ENCODE data around the gene KLK13. TPM values are rescaled to one million over a fixed set of nuclear protein-coding genes. Genes with fewer than 3 reads are reported as not detected.

Gene KLK13
- total RNA-seq, 1 experiment from 2014 or later, result not detected

- ChIA-PET CTCF (no interaction called here), POLR2A (ENCODE audit: low non-redundant PET) (no interaction called here)
- H3K4me3 ChIP-seq (ENCODE audit: low read depth, low read length, poor library complexity, severe bottlenecking), result no peak overlapping the region
- no peak for TF ChIP-seq EZH2 (IDR thresholded peaks at IDR 0.05; ENCODE audit: borderline replicate concordance, low read depth, low read length, poor library complexity, severe bottlenecking)
- TF ChIP-seq, protein P1, sequence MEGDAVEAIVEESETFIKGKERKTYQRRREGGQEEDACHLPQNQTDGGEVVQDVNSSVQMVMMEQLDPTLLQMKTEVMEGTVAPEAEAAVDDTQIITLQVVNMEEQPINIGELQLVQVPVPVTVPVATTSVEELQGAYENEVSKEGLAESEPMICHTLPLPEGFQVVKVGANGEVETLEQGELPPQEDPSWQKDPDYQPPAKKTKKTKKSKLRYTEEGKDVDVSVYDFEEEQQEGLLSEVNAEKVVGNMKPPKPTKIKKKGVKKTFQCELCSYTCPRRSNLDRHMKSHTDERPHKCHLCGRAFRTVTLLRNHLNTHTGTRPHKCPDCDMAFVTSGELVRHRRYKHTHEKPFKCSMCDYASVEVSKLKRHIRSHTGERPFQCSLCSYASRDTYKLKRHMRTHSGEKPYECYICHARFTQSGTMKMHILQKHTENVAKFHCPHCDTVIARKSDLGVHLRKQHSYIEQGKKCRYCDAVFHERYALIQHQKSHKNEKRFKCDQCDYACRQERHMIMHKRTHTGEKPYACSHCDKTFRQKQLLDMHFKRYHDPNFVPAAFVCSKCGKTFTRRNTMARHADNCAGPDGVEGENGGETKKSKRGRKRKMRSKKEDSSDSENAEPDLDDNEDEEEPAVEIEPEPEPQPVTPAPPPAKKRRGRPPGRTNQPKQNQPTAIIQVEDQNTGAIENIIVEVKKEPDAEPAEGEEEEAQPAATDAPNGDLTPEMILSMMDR (conservative IDR thresholded peaks at IDR 0.05; ENCODE audit: low read depth, low read length), result no peak
- BruUV-seq (replicated peaks), result no TSS peak
- no peaks in the 10 kb centered on the region for H3K36me3 ChIP-seq (ENCODE audit: insufficient read depth, low read length, poor library complexity, severe bottlenecking)
- no peak overlapping the region for H3K27ac ChIP-seq (ENCODE audit: low read depth, low read length, poor library complexity, severe bottlenecking)
- H3K27me3 ChIP-seq (replicated peaks; ENCODE audit: insufficient read depth, low read depth, low read length, poor library complexity), result peaks cover 52% of the 10 kb centered on the region
- intact Hi-C loops (cut with micrococcal nuclease; ENCODE audit: unreplicated experiment), result loop anchor here (10.0 kb wide), 1 partner anchor 309 kb away; no protein-coding TSS in a partner anchor
- H3K4me1 ChIP-seq (ENCODE audit: insufficient read depth, low read length, poor library complexity, severe bottlenecking), result peaks cover 7% of the 10 kb centered on the region
- no peak for DNase-seq (ENCODE audit: low spot score)
- H3K9me3 ChIP-seq (ENCODE audit: low read depth, low read length, poor library complexity, severe bottlenecking), result no peaks in the 10 kb centered on the region
Measured at GRCh38 chr19:51014242-51014641, 50.6 kb downstream of the KLK13 start.

DNA sequence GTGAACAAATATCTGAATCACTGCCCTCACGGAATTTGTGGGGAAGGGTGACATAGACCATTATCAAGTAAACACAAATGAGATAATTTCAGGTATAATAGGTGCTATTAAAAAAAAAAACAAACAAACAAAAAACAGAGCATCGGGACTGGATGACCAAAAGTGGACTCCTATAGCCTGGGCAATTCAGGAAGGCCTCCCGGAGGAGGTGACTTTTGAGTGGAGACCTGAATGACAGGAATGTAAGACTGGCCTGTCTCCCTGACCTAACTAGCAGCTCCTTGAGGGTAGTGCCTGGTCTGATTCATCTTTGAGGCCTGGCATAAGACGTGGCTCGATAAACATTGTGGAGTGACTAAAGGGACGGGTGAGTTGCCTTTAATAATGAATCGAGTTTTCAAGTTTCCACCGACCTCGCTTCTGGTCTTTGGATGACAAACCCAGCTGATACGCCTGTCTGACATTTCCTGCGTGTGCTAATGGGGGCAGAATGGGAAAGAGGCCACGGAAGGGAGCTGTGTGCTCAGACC lies 52.2 kb downstream of the KLK13 start:
- no peaks in the 10 kb centered on the region for H3K36me3 ChIP-seq (ENCODE audit: insufficient read depth, low read length, poor library complexity, severe bottlenecking)
- H3K27ac ChIP-seq (ENCODE audit: low read depth, low read length, poor library complexity, severe bottlenecking), result no peak overlapping the region
- intact Hi-C loops (cut with micrococcal nuclease; ENCODE audit: unreplicated experiment), result loop anchor here (10.0 kb wide), 1 partner anchor 308 kb away; no protein-coding TSS in a partner anchor
- no peak overlapping the region for H3K4me3 ChIP-seq (ENCODE audit: low read depth, low read length, poor library complexity, severe bottlenecking)
- ChIA-PET CTCF (no interaction called here), POLR2A (ENCODE audit: low non-redundant PET) (interaction anchor here (0.6 kb wide), 1 partner anchor 644 kb away, joined by 11 read pairs; no protein-coding TSS in a partner anchor)
- DNase-seq (ENCODE audit: low spot score), result no peak
- H3K4me1 ChIP-seq (ENCODE audit: insufficient read depth, low read length, poor library complexity, severe bottlenecking), result peaks cover 7% of the 10 kb centered on the region
- TF ChIP-seq, protein P1 (conservative IDR thresholded peaks at IDR 0.05; ENCODE audit: low read depth, low read length), result no peak
- no peak for TF ChIP-seq EZH2 (IDR thresholded peaks at IDR 0.05; ENCODE audit: borderline replicate concordance, low read depth, low read length, poor library complexity, severe bottlenecking)
- BruUV-seq (replicated peaks), result no TSS peak
- peaks cover 50% of the 10 kb centered on the region for H3K27me3 ChIP-seq (replicated peaks; ENCODE audit: insufficient read depth, low read depth, low read length, poor library complexity)
- H3K9me3 ChIP-seq (ENCODE audit: low read depth, low read length, poor library complexity, severe bottlenecking), result no peaks in the 10 kb centered on the region

- ChIA-PET POLR2A (ENCODE audit: low non-redundant PET) (no interaction called here), CTCF (interaction anchor here (0.6 kb wide), 1 partner anchor 1275 kb away, joined by 3 read pairs; no protein-coding TSS in a partner anchor)
- TF ChIP-seq, protein P1 (conservative IDR thresholded peaks at IDR 0.05; ENCODE audit: low read depth, low read length), result no peak
- TF ChIP-seq EZH2 (IDR thresholded peaks at IDR 0.05; ENCODE audit: borderline replicate concordance, low read depth, low read length, poor library complexity, severe bottlenecking), result no peak
- Histone ChIP-seq H3K9me3 (ENCODE audit: low read depth, low read length, poor library complexity, severe bottlenecking) (no peaks in the 10 kb centered on the region), H3K4me3 (ENCODE audit: low read depth, low read length, poor library complexity, severe bottlenecking) (no peak overlapping the region), H3K36me3 (ENCODE audit: insufficient read depth, low read length, poor library complexity, severe bottlenecking) (no peaks in the 10 kb centered on the region), H3K27ac (ENCODE audit: low read depth, low read length, poor library complexity, severe bottlenecking) (no peak overlapping the region), H3K4me1 (ENCODE audit: insufficient read depth, low read length, poor library complexity, severe bottlenecking) (no peaks in the 10 kb centered on the region), H3K27me3 (replicated peaks; ENCODE audit: insufficient read depth, low read depth, low read length, poor library complexity) (peaks cover 48% of the 10 kb centered on the region)
- DNase-seq (ENCODE audit: low spot score), result no peak
- intact Hi-C loops (cut with micrococcal nuclease; ENCODE audit: unreplicated experiment), result loop anchor here (10.0 kb wide), 1 partner anchor 305 kb away; no protein-coding TSS in a partner anchor
- BruUV-seq (replicated peaks), result no TSS peak
Measured at GRCh38 chr19:51010066-51010795, 54.7 kb downstream of the KLK13 start.

All from A673 (cell line).